ENCODE data around the gene MYO1D. TPM values are rescaled to one million over a fixed set of nuclear protein-coding genes. Genes with fewer than 3 reads are reported as not detected.

Gene MYO1D
- total and polyA plus RNA-seq, 11 donors = 3.3 to 15.5 (median 8.9) TPM

- peak overlapping the region in 2 of 12 donors; percentile 70 to 71 for H3K4me3 ChIP-seq
Observed at GRCh38 chr17:32488177-32488542, 388.8 kb downstream of the MYO1D start.

GRCh38 chr17:32487473-32488176, 389.3 kb downstream of the MYO1D start:
- no peaks in the 10 kb centered on the region for H3K27me3 ChIP-seq
- peak overlapping the region; percentile 27 to 86 (median 60) for H3K4me3 ChIP-seq
- H3K36me3 ChIP-seq = peaks cover 0 to 8% (median 3%) of the 10 kb centered on the region in 9 donors
- 37 to 45% (median 39%) methylated on average over 15 to 59 of the region's 59 CpGs for WGBS, 4 donors
- TF ChIP-seq POLR2A (IDR thresholded peaks at IDR 0.05) = no peak
- no peak for TF ChIP-seq CTCF (IDR thresholded peaks at IDR 0.05)
- no peaks in the 10 kb centered on the region for H3K9me3 ChIP-seq
- H3K4me1 ChIP-seq = peaks cover 4 to 49% (median 29%) of the 10 kb centered on the region in 12 donors
- intact Hi-C loops (cut with DNase I) = loop anchor here in 7 of 10 donors (5.0 to 10.0 kb wide), 7 partner anchors 35 to 265 kb away; no protein-coding TSS in a partner anchor
- peak in 1 of 5 donors; percentile 34 for DNase-seq
- H3K27ac ChIP-seq = peak overlapping the region in 2 of 12 donors; percentile 34 to 41
- peak in 1 of 4 donors; percentile 3 for ATAC-seq

More at GRCh38 chr17:32488177-32488542, 388.8 kb downstream of the MYO1D start:
- WGBS, 4 donors = 95 to 100% (median 96%) methylated on average over 12 to 16 of the region's 16 CpGs
- Histone ChIP-seq H3K36me3 (peaks cover 0 to 2% (median 0%) of the 10 kb centered on the region in 9 donors), H3K27ac (no peak overlapping the region), H3K9me3 (no peaks in the 10 kb centered on the region), H3K4me1 (peaks cover 4 to 53% (median 26%) of the 10 kb centered on the region in 12 donors), H3K27me3 (no peaks in the 10 kb centered on the region)
- intact Hi-C loops (cut with DNase I) = loop anchor here in 7 of 10 donors (5.0 to 10.0 kb wide), 7 partner anchors 34 to 264 kb away; no protein-coding TSS in a partner anchor
- DNase-seq = no peak
- TF ChIP-seq CTCF (IDR thresholded peaks at IDR 0.05) = no peak
- no peak for TF ChIP-seq POLR2A (IDR thresholded peaks at IDR 0.05)
- ATAC-seq = no peak

- peak; percentile 65 to 82 (median 72) for DNase-seq
- TF ChIP-seq POLR2A (IDR thresholded peaks at IDR 0.05) (no peak), CTCF (IDR thresholded peaks at IDR 0.05) (peak in 1 of 12 donors; percentile 5)
Observed at GRCh38 chr17:32486701-32487472, 390.0 kb downstream of the MYO1D start, which contains the start of gene CDK5R1. TSS of gene CDK5R1 (plus strand) at chr17:32486993. CDS start at chr17:32487621, 628 bp downstream.

More at GRCh38 chr17:32486701-32487472, 390.0 kb downstream of the MYO1D start, which contains the start of gene CDK5R1:
- Histone ChIP-seq H3K9me3 (no peaks in the 10 kb centered on the region), H3K4me1 (peaks cover 4 to 44% (median 27%) of the 10 kb centered on the region in 12 donors), H3K27ac (peak within 1 kb of the TSS; percentile 42 to 81 (median 73)), H3K4me3 (peak within 1 kb of the TSS; percentile 27 to 86 (median 60)), H3K27me3 (no peaks in the 10 kb centered on the region), H3K36me3 (peaks cover 0 to 15% (median 10%) of the 10 kb centered on the region in 9 donors)
- peak in 2 of 4 donors; percentile 43 to 54 for ATAC-seq
- intact Hi-C loops (cut with DNase I) = loop anchor here in 7 of 10 donors (5.0 to 10.0 kb wide), 7 partner anchors 35 to 265 kb away; no protein-coding TSS in a partner anchor
- 1 to 2% (median 1%) methylated on average over 28 to 135 of the region's 135 CpGs; no CpG with 5 or more reads in 1 of the 4 donors for WGBS, 4 donors
